ENCODE data around the gene GDF15. TPM values are rescaled to one million over a fixed set of nuclear protein-coding genes. Genes with fewer than 3 reads are reported as not detected.

The GDF15 gene
- total RNA-seq, 2 donors from 2014 or later, result 1.1 to 2.7 TPM

DNA sequence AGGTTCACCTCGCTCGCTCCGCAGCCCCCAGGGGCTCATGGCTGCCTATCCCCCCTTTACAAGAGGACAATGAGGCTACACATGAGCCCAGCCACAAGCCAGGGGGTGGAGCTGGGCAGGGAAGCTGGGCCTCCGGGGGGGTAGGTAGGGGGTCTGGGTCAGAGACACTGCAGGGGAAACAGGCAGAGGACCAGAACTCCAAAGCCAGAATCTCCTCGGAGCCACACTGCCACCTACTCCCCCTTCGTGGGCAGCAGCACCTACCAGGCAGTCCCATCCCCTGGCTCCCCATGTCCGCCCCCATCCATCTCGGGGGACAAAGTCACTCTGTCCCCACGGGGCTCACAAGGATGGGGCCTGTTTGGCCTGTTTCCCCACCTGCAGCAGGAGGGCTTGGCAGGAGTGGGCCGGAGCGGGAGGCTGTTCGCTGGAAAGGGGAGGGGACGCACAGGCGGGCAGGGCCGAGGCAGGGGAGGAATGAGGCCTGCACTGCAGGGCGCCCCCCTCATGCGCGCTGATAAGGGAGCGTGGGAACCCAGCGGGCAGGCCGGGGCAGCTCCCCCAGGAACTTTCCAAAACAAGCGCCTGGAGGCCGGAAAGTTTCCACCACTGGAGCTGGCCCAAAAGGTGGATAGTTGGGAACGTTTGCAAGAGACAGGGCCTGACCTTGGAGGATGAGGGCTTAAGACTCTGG is 52.5 kb downstream of the GDF15 start:
- Histone ChIP-seq H3K4me3 (peak overlapping the region; percentile 55 to 63), H3K36me3 (peaks cover 2% of the 10 kb centered on the region), H3K9me3 (no peaks in the 10 kb centered on the region), H3K27ac (peak overlapping the region; percentile 79 to 87), H3K4me1 (peaks cover 0 to 41% of the 10 kb centered on the region in 2 donors), H3K27me3 (no peaks in the 10 kb centered on the region)
- TF ChIP-seq, protein P1, sequence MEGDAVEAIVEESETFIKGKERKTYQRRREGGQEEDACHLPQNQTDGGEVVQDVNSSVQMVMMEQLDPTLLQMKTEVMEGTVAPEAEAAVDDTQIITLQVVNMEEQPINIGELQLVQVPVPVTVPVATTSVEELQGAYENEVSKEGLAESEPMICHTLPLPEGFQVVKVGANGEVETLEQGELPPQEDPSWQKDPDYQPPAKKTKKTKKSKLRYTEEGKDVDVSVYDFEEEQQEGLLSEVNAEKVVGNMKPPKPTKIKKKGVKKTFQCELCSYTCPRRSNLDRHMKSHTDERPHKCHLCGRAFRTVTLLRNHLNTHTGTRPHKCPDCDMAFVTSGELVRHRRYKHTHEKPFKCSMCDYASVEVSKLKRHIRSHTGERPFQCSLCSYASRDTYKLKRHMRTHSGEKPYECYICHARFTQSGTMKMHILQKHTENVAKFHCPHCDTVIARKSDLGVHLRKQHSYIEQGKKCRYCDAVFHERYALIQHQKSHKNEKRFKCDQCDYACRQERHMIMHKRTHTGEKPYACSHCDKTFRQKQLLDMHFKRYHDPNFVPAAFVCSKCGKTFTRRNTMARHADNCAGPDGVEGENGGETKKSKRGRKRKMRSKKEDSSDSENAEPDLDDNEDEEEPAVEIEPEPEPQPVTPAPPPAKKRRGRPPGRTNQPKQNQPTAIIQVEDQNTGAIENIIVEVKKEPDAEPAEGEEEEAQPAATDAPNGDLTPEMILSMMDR (IDR thresholded peaks at IDR 0.05), result no peak
- DNase-seq (ENCODE audit: low spot score), result no peak

Small RNAs within 50 kb of the gene (microRNA-seq; reads per million reads assigned to microRNA genes)
- gene MIR3189 (ENCODE audit: borderline number of aligned reads in 2 of 2, borderline replicate concordance in 1 of 2), result 0 reads per million in 2 donors

Other genes with a start within 250 kb of the GDF15 start
- gene PIK3R2, start 233.0 kb upstream of the GDF15 start, total RNA-seq, result 10 to 100 TPM; 18.7 to 19.0 TPM
- 10 to 100 TPM in 1 of 2 donors, 1 to 10 TPM in 1; 8.1 to 43.2 TPM for gene IFI30, start 212.3 kb upstream of the GDF15 start, total RNA-seq
- 10 to 100 TPM; 28.3 to 40.8 TPM for gene MPV17L2, start 192.9 kb upstream of the GDF15 start, total RNA-seq
- gene RAB3A, start 182.1 kb upstream of the GDF15 start, total RNA-seq, result 10 to 100 TPM in 1 of 2 donors, 1 to 10 TPM in 1; 8.6 to 27.0 TPM
- 1 to 10 TPM in 1 of 2 donors, not detected in 1; 1.4 TPM for gene PDE4C, start 159.7 kb upstream of the GDF15 start, total RNA-seq
- gene IQCN, start 111.7 kb upstream of the GDF15 start, total RNA-seq, result 1 to 10 TPM in 1 of 2 donors, under 1 TPM in 1; 0.52 to 1.5 TPM
- 100 to 1,000 TPM; 240 to 420 TPM for gene JUND, start 104.5 kb upstream of the GDF15 start, total RNA-seq
- gene LSM4, start 63.1 kb upstream of the GDF15 start, total RNA-seq, result 10 to 100 TPM; 68.5 to 97.3 TPM
- 10 to 100 TPM; 16.4 to 20.6 TPM for gene PGPEP1, start 45.6 kb upstream of the GDF15 start, total RNA-seq
- gene LRRC25, start 11.5 kb downstream of the GDF15 start, total RNA-seq, result 1 to 10 TPM; 2.6 to 6.8 TPM
- gene SSBP4, start 33.2 kb downstream of the GDF15 start, total RNA-seq, result 10 to 100 TPM; 31.7 to 59.5 TPM
- 10 to 100 TPM; 24.1 to 49.4 TPM for gene ISYNA1, start 52.0 kb downstream of the GDF15 start, total RNA-seq
- 10 to 100 TPM; 12.4 to 17.5 TPM for gene ELL, start 135.9 kb downstream of the GDF15 start, total RNA-seq
- 100 to 1,000 TPM; 192 to 345 TPM for gene FKBP8, start 157.4 kb downstream of the GDF15 start, total RNA-seq
- 100 to 1,000 TPM in 1 of 2 donors, 10 to 100 TPM in 1; 60.7 to 114 TPM for gene KXD1, start 171.7 kb downstream of the GDF15 start, total RNA-seq
- 100 to 1,000 TPM; 272 to 543 TPM for gene UBA52, start 185.7 kb downstream of the GDF15 start, total RNA-seq
- gene REX1BD, start 202.6 kb downstream of the GDF15 start, total RNA-seq, result 100 to 1,000 TPM; 119 to 171 TPM
- gene CRLF1, start 220.6 kb downstream of the GDF15 start, total RNA-seq, result 10 to 100 TPM; 71.8 to 73.9 TPM
- gene TMEM59L, start 226.7 kb downstream of the GDF15 start, total RNA-seq, result 1 to 10 TPM; 2.2 to 3.0 TPM